ENCODE results near the gene KIAA0753. TPM values are rescaled to one million over a fixed set of nuclear protein-coding genes. Genes with fewer than 3 reads are reported as not detected.

Gene KIAA0753
- total and polyA plus RNA-seq, 9 of the 15 experiments (the other 6 are each of a cell fraction or from before 2014, with no cell fraction given) = 2.0 to 9.0 (median 6.9) TPM

- TF ChIP-seq, protein P1, sequence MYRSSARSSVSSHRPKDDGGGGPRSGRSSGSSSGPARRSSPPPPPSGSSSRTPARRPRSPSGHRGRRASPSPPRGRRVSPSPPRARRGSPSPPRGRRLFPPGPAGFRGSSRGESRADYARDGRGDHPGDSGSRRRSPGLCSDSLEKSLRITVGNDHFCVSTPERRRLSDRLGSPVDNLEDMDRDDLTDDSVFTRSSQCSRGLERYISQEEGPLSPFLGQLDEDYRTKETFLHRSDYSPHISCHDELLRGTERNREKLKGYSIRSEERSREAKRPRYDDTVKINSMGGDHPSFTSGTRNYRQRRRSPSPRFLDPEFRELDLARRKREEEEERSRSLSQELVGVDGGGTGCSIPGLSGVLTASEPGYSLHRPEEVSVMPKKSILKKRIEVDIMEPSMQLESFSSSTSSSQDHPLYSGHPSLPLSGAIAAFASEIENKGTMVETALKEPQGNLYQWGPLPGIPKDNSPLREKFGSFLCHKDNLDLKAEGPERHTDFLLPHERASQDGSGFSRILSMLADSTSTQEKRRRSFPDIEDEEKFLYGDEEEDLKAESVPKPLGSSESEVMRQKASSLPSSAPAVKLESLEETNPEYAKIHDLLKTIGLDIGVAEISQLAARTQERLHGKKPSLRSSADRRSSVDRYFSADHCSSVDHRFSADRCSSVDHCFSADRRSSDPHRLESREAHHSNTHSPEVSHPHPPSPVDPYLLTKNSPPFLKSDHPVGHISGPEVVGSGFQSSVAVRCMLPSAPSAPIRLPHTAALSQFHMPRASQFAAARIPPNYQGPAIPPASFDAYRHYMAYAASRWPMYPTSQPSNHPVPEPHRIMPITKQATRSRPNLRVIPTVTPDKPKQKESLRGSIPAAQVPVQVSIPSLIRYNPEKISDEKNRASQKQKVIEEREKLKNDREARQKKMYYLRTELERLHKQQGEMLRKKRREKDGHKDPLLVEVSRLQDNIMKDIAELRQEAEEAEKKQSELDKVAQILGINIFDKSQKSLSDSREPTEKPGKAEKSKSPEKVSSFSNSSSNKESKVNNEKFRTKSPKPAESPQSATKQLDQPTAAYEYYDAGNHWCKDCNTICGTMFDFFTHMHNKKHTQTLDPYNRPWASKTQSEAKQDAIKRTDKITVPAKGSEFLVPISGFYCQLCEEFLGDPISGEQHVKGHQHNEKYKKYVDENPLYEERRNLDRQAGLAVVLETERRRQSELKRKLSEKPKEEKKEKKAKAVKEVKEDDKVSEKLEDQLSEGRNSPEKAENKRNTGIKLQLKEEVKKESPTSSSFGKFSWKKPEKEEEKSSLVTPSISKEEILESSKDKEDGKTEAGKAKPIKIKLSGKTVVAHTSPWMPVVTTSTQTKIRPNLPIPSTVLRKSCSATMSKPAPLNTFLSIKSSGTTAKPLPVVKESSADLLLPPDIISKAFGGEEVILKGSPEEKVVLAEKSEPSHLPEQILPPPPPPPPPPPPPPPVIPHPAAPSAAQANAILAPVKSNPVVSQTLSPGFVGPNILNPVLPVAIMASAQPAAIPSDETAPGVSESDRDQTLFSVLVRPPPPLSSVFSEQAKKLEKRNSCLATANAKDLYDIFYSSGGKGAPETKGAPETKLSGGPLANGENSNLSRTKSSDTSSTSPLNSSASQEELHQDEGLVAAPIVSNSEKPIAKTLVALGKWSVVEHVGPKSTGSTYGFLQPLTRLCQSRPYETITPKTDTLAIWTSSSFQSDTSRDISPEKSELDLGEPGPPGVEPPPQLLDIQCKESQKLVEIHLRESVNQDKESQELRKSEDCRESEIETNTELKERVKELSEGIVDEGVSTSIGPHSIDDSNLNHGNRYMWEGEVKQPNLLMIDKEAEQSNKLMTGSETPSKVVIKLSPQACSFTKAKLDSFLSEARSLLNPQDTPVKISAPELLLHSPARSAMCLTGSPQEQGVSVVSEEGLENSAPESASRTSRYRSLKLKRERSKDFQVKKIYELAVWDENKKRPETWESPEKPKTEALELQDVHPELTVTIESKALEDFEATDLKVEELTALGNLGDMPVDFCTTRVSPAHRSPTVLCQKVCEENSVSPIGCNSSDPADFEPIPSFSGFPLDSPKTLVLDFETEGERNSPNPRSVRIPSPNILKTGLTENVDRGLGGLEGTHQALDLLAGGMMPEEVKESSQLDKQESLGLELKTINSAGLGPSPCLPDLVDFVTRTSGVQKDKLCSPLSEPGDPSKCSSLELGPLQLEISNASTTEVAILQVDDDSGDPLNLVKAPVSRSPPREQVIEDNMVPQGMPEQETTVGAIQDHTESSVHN (IDR thresholded peaks at IDR 0.05; ENCODE audit: borderline replicate concordance in 1 of 2, low read depth in 1 of 2) = no peak
- peak in 1 of 2 experiments; percentile 46; a peak in 1 of 4 replicates for TF ChIP-seq ZNF639 (CRISPR knock-in tag; conservative IDR thresholded peaks at IDR 0.05 in 1 of 2, IDR thresholded peaks at IDR 0.05 in 1 of 2)
- peak; percentile 60 for TF ChIP-seq ZFP36 (IDR thresholded peaks at IDR 0.05; ENCODE audit: low read depth, low read length, partially characterized antibody)
- no peak for TF ChIP-seq WHSC1 (IDR thresholded peaks at IDR 0.05; ENCODE audit: low read length)
- no peak for TF ChIP-seq BRD4 (IDR thresholded peaks at IDR 0.05)
- TF ChIP-seq, protein P2, sequence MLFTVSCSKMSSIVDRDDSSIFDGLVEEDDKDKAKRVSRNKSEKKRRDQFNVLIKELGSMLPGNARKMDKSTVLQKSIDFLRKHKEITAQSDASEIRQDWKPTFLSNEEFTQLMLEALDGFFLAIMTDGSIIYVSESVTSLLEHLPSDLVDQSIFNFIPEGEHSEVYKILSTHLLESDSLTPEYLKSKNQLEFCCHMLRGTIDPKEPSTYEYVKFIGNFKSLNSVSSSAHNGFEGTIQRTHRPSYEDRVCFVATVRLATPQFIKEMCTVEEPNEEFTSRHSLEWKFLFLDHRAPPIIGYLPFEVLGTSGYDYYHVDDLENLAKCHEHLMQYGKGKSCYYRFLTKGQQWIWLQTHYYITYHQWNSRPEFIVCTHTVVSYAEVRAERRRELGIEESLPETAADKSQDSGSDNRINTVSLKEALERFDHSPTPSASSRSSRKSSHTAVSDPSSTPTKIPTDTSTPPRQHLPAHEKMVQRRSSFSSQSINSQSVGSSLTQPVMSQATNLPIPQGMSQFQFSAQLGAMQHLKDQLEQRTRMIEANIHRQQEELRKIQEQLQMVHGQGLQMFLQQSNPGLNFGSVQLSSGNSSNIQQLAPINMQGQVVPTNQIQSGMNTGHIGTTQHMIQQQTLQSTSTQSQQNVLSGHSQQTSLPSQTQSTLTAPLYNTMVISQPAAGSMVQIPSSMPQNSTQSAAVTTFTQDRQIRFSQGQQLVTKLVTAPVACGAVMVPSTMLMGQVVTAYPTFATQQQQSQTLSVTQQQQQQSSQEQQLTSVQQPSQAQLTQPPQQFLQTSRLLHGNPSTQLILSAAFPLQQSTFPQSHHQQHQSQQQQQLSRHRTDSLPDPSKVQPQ (CRISPR knock-in tag; IDR thresholded peaks at IDR 0.05; ENCODE audit: borderline replicate concordance) = no peak
- no peak for TF ChIP-seq CAMTA2 (CRISPR knock-in tag; conservative IDR thresholded peaks at IDR 0.05)
- no peak for TF ChIP-seq HSF4 (CRISPR knock-in tag; IDR thresholded peaks at IDR 0.05; ENCODE audit: borderline replicate concordance)
- TF ChIP-seq NCOA1 (IDR thresholded peaks at IDR 0.05; ENCODE audit: low read depth) = no peak
- no peak for TF ChIP-seq THRB (CRISPR knock-in tag; conservative IDR thresholded peaks at IDR 0.05)
- TF ChIP-seq ZNF175 (CRISPR knock-in tag; IDR thresholded peaks at IDR 0.05; ENCODE audit: low read depth) = no peak
Observed at GRCh38 chr17:6574687-6575595, 65.6 kb downstream of the KIAA0753 start (continued).

Measured in K562 (cell line).